Activated T-cell treated with anti-CD3 and anti-CD28 coated beads, Interleukin-2, amount 50 U/mL, for 4 hours (primary cell): ENCODE measurements around the gene HCN3. TPM values are rescaled to one million over a fixed set of nuclear protein-coding genes. Genes with fewer than 3 reads are reported as not detected.
A peak's percentile ranks its signal among the peaks of the same experiment; 100 is the strongest.

Experiments
- ATAC-seq, 2 donors: fragments of 200-7000 bp; cut with Tn5 transposase; one replicate each; pipeline ENCODE4 v1.10.0; 2021
- DNase-seq: peaks from one replicate; pipeline ENCODE4 v3.0.0-alpha.2; 2020
- H3K27me3 Mint-ChIP-seq: one replicate; pipeline ENCODE4 v1.8.0; 2021; ENCODE audit warnings: low read depth, mixed read lengths
- H3K36me3 Mint-ChIP-seq: one replicate; pipeline ENCODE4 v1.8.0; 2022; ENCODE audit warnings: mixed read lengths; ENCODE audit not compliant: insufficient read depth
- H3K4me1 Mint-ChIP-seq: one replicate; pipeline ENCODE4 v1.8.0; 2021; ENCODE audit warnings: low read depth, mixed read lengths
- H3K4me3 Mint-ChIP-seq: one replicate; pipeline ENCODE4 v1.8.0; 2021; ENCODE audit warnings: mild to moderate bottlenecking, moderate library complexity, mixed read lengths
- H3K9me3 Mint-ChIP-seq: one replicate; pipeline ENCODE4 v1.8.0; 2021; ENCODE audit warnings: mixed read lengths
- total RNA-seq, 3 donors: library from RNA; stranded (reverse); gene quantifications; one replicate each; pipeline ENCODE4 v1.2.1, GENCODE V29; 2021

Gene HCN3
- total RNA-seq, 3 donors from 2014 or later = 1.1 to 1.3 (median 1.3) TPM

- Mint-ChIP-seq H3K4me3 (no peak overlapping the region), H3K4me1 (peaks cover 9% of the 10 kb centered on the region), H3K36me3 (no peaks in the 10 kb centered on the region), H3K27me3 (no peaks in the 10 kb centered on the region), H3K9me3 (no peaks in the 10 kb centered on the region)
- ATAC-seq (no peak), DNase-seq (no peak)
Measured at GRCh38 chr1:155304558-155305063, 27.3 kb downstream of the HCN3 start.

- Mint-ChIP-seq H3K4me3 (no peak overlapping the region), H3K36me3 (peaks cover 4% of the 10 kb centered on the region), H3K4me1 (peaks cover 19% of the 10 kb centered on the region), H3K27me3 (no peaks in the 10 kb centered on the region), H3K9me3 (no peaks in the 10 kb centered on the region)
- DNase-seq (no peak), ATAC-seq (no peak)
Measured at GRCh38 chr1:155305881-155306391, 28.7 kb downstream of the HCN3 start.

DNA sequence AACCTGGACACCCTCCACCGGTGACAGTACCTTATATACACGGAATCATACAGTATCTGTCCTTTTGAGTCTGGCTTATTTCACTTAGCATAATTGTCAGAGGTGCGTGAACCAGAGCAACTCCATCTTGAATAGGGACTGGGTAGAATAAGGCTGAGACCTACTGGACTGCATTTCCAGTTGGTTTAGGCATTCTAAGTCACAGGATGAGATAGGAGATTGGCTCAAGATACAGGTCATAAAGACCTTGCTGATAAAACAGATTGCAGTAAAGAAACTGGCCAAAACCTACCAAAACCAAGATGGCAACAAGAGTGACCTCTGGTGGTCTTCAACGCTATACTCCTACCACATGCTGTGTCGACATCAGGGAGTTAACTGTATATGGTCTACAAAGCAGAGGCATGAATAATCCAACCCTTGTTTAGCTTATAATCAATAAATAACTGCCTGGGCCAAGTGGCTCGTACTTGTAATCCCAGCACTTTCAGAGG lies 30.0 kb downstream of the HCN3 start:
- no peak for ATAC-seq
- H3K4me1 Mint-ChIP-seq = peaks cover 22% of the 10 kb centered on the region
- H3K36me3 Mint-ChIP-seq = peaks cover 15% of the 10 kb centered on the region
- no peak for DNase-seq
- H3K4me3 Mint-ChIP-seq = peak overlapping the region; percentile 11
- no peaks in the 10 kb centered on the region for H3K27me3 Mint-ChIP-seq
- no peaks in the 10 kb centered on the region for H3K9me3 Mint-ChIP-seq

- Mint-ChIP-seq H3K4me1 (peaks cover 24% of the 10 kb centered on the region), H3K4me3 (peak within 1 kb of the TSS; percentile 97), H3K27me3 (no peaks in the 10 kb centered on the region), H3K36me3 (peaks cover 21% of the 10 kb centered on the region), H3K9me3 (no peaks in the 10 kb centered on the region)
- peak; percentile 97 to 99 for ATAC-seq
- peak; percentile 95 for DNase-seq
Measured at GRCh38 chr1:155308493-155309422, 31.5 kb downstream of the HCN3 start, which contains the start of gene FDPS. Gene FDPS, plus strand, starts transcription at chr1:155308866. Its CDS starts 924 bp downstream, at chr1:155309790.

DNA sequence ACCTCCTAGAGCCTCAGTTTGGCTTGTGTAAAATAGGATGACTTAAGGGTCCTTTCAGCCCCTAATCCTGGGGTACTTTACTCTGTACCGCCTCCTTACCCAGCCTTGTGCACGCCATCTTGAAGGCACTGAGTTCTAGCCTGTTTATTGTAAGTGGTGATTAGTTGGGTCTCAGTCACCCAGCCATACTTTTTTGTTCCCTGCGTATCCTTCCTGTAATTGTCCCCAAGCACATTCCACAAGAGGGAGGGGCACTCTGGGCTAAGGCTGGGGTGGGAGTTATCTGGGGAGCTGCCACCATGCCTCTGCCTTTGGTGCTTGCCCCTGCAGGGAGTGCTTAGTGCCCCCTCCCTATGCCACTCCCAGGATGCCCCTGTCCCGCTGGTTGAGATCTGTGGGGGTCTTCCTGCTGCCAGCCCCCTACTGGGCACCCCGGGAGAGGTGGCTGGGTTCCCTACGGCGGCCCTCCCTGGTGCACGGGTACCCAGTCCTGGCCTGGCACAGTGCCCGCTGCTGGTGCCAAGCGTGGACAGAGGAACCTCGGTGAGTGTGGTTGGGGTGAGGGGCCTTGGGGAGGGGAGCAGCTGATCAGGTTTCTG lies 32.3 kb downstream of the HCN3 start:
- ATAC-seq = no peak
- no peaks in the 10 kb centered on the region for H3K27me3 Mint-ChIP-seq

GRCh38 chr1:155313261-155313660 lies 36.0 kb downstream of the HCN3 start:
- Mint-ChIP-seq H3K4me1 (peaks cover 21% of the 10 kb centered on the region), H3K36me3 (peaks cover 21% of the 10 kb centered on the region), H3K27me3 (no peaks in the 10 kb centered on the region), H3K9me3 (no peaks in the 10 kb centered on the region), H3K4me3 (no peak overlapping the region)
- no peak for DNase-seq
- ATAC-seq = no peak

More for the DNA sequence above, 32.3 kb downstream of the HCN3 start:
- Mint-ChIP-seq H3K36me3 (peaks cover 21% of the 10 kb centered on the region), H3K4me3 (peak overlapping the region; percentile 97), H3K9me3 (no peaks in the 10 kb centered on the region), H3K4me1 (peaks cover 24% of the 10 kb centered on the region)
- no peak for DNase-seq

- no peak for DNase-seq
- H3K27me3 Mint-ChIP-seq = no peaks in the 10 kb centered on the region
- H3K4me3 Mint-ChIP-seq = no peak overlapping the region
- no peak for ATAC-seq
- H3K36me3 Mint-ChIP-seq = peaks cover 14% of the 10 kb centered on the region
- H3K4me1 Mint-ChIP-seq = peaks cover 20% of the 10 kb centered on the region
- no peaks in the 10 kb centered on the region for H3K9me3 Mint-ChIP-seq
Measured at GRCh38 chr1:155316922-155317321, 39.7 kb downstream of the HCN3 start.

- peaks cover 9% of the 10 kb centered on the region for H3K36me3 Mint-ChIP-seq
Measured at GRCh38 chr1:155318082-155318481, 40.8 kb downstream of the HCN3 start.

GRCh38 chr1:155319536-155319935 lies 42.3 kb downstream of the HCN3 start:
- DNase-seq (no peak), ATAC-seq (no peak)
- peaks cover 23% of the 10 kb centered on the region for H3K4me1 Mint-ChIP-seq
- no peak overlapping the region for H3K4me3 Mint-ChIP-seq
- H3K27me3 Mint-ChIP-seq = no peaks in the 10 kb centered on the region
- peaks cover 4% of the 10 kb centered on the region for H3K36me3 Mint-ChIP-seq
- no peaks in the 10 kb centered on the region for H3K9me3 Mint-ChIP-seq

More at GRCh38 chr1:155318082-155318481, 40.8 kb downstream of the HCN3 start:
- Mint-ChIP-seq H3K9me3 (no peaks in the 10 kb centered on the region), H3K4me3 (no peak overlapping the region), H3K4me1 (peaks cover 23% of the 10 kb centered on the region), H3K27me3 (no peaks in the 10 kb centered on the region)
- no peak for ATAC-seq
- DNase-seq = no peak

GRCh38 chr1:155320252-155320651 lies 43.0 kb downstream of the HCN3 start:
- Mint-ChIP-seq H3K4me1 (peaks cover 23% of the 10 kb centered on the region), H3K4me3 (peak overlapping the region; percentile 53), H3K9me3 (no peaks in the 10 kb centered on the region), H3K27me3 (no peaks in the 10 kb centered on the region), H3K36me3 (peaks cover 4% of the 10 kb centered on the region)
- DNase-seq (no peak), ATAC-seq (no peak)

DNA sequence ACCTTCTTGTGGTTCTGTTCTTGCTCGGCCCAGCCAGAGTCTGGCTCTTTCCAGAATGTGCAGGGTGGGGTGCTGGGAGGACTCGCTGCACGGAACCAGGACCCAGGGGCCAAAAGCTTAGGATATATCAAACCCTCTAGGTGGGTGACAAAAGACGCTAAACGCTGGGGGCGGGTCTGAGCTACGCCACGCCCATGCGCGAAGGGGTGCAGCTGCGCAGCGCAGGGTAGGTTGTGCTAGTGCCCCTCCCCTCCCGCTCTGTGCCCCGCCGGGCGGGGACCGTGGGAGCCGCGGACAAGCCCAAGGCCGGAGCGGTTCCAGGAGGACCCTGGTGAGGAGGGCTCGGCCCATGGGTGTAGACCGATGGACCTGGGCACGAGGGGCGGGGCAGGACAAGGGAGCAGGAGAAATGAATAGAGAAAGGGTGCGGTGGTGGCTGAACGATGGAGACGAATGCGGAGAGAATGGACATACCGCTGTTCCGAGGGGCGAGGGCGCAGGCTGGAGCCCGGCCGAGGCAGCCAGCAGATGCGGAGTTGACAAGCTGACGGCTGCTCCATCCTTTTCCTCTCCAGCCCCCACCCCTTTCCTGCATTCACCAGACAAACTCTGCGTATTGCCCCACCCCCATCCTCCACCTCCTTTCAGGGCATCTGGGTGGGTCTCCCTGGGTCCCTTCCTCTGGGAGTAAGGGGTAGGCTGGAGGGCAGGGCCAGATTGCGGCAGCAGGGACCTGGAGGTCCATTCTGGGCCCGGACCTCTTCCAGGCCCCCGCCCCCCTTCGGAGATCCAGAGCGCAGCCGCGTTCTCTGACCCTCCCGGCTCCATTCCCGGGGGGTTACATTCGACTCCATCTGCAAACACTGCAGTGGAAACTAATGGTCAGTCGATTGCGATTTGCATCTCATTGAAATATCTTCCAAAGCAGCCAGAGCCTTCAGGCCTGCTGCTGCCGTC lies 43.7 kb downstream of the HCN3 start, which contains the start of gene RUSC1:
Gene RUSC1, plus strand, starts transcription at position 234 of the 957 bp plus-strand sequence. CDS start 880 bp downstream, outside the sequence.
- H3K4me1 Mint-ChIP-seq = peaks cover 25% of the 10 kb centered on the region
- no peaks in the 10 kb centered on the region for H3K9me3 Mint-ChIP-seq
- no peaks in the 10 kb centered on the region for H3K27me3 Mint-ChIP-seq
- peaks cover 4% of the 10 kb centered on the region for H3K36me3 Mint-ChIP-seq
- peak within 1 kb of the TSS; percentile 63 for H3K4me3 Mint-ChIP-seq
- peak; percentile 16 to 29 for ATAC-seq
- peak; percentile 70 for DNase-seq

DNA sequence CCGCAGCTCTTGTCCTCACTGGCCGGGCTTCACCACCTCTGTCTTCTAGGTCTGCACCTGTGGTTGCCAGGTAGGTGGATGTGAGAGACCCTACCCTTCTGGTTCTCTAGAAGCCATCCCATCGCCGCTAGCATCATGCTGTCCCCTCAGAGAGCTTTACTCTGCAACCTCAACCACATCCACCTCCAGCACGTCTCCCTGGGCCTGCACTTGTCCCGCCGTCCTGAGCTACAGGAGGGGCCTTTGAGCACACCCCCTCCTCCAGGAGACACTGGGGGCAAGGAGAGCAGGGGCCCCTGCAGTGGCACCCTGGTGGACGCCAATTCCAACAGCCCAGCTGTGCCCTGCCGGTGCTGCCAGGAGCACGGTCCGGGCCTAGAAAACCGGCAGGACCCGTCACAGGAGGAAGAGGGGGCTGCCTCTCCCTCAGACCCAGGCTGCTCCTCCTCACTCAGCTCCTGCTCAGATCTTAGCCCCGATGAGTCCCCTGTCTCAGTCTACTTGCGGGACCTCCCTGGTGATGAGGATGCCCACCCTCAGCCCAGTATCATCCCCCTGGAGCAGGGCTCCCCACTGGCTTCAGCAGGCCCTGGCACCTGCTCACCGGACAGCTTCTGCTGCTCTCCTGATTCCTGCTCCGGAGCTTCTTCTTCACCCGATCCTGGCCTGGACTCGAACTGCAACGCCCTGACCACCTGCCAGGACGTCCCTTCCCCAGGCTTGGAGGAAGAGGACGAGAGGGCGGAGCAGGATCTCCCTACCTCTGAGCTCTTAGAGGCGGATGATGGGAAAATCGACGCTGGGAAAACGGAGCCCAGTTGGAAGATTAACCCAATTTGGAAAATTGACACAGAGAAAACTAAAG lies 44.6 kb downstream of the HCN3 start:
- H3K27me3 Mint-ChIP-seq = no peaks in the 10 kb centered on the region
- H3K4me1 Mint-ChIP-seq = peaks cover 27% of the 10 kb centered on the region
- H3K36me3 Mint-ChIP-seq = peaks cover 4% of the 10 kb centered on the region
- DNase-seq (no peak), ATAC-seq (no peak)
- H3K9me3 Mint-ChIP-seq = no peaks in the 10 kb centered on the region
- peak overlapping the region; percentile 63 for H3K4me3 Mint-ChIP-seq

DNA sequence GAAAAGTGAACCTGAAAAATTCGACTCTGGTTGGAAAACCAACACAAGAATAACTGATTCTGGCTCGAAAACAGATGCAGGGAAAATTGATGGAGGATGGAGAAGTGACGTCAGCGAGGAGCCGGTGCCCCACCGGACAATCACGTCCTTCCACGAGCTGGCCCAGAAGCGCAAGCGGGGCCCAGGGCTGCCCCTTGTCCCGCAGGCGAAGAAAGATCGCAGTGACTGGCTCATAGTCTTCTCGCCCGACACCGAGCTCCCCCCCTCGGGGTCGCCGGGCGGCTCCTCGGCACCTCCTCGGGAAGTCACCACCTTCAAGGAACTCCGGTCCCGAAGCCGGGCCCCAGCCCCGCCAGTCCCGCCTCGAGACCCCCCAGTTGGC lies 45.3 kb downstream of the HCN3 start:
- ATAC-seq = no peak
- Mint-ChIP-seq H3K27me3 (no peaks in the 10 kb centered on the region), H3K9me3 (no peaks in the 10 kb centered on the region), H3K4me1 (peaks cover 27% of the 10 kb centered on the region), H3K4me3 (peak overlapping the region; percentile 63), H3K36me3 (peaks cover 4% of the 10 kb centered on the region)
- DNase-seq = no peak
